Mesenchymal stem cell (in vitro differentiated cells and primary cell): ENCODE data around the gene CBY2. TPM values are rescaled to one million over a fixed set of nuclear protein-coding genes. Genes with fewer than 3 reads are reported as not detected.

Experiments used
- small RNA-seq: library from polyadenylated mRNA; stranded (forward); fragments of <200 nt; extraction: miRNeasy Mini kit (QIAGEN cat#:217004); gene quantifications from one replicate; pipeline ENCODE3, GENCODE V24; 2013; ENCODE audit warnings: low read depth

CBY2 gene

Small RNA genes within 50 kb of the gene (small RNA-seq; reads per million reads assigned to genes)
- not detected for gene RF00017
